ENCODE results near the gene ARHGDIG. TPM values are rescaled to one million over a fixed set of nuclear protein-coding genes. Genes with fewer than 3 reads are reported as not detected.
"Not testable (repeated sequence)": the region's sequence is repeated elsewhere in the genome, so short reads cannot be mapped to it uniquely, and the experiment has no call there.

ARHGDIG gene
- total and polyA plus RNA-seq, 9 of the 15 experiments (the other 6 are each of a cell fraction or from before 2014, with no cell fraction given): 0.36 to 2.5 (median 0.64) TPM; not detected in 2

DNA sequence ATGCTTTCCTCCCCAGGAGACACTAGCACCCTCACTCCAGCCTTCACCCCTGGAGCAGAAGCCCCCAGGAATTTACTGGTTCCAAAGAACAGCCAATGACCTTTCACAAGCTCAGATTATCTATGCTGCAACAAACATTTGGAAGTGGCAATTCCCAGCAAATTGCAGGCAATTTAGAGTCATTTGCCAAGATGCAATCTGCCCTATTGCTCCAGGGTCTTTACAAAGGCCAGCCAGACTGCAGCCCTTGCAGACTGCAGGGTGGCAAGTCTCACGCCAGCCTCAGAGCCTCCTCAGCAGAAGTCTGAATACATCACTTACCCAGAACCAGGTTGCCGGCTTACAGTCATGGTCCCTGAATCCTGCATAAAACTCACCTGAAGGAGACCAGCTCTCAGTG, 50.4 kb downstream of the ARHGDIG start:
- FAIRE-seq: no peak
- in situ Hi-C loops (cut with MboI) (no loop called here), intact Hi-C loops (cut with micrococcal nuclease) (no loop called here)

DNA sequence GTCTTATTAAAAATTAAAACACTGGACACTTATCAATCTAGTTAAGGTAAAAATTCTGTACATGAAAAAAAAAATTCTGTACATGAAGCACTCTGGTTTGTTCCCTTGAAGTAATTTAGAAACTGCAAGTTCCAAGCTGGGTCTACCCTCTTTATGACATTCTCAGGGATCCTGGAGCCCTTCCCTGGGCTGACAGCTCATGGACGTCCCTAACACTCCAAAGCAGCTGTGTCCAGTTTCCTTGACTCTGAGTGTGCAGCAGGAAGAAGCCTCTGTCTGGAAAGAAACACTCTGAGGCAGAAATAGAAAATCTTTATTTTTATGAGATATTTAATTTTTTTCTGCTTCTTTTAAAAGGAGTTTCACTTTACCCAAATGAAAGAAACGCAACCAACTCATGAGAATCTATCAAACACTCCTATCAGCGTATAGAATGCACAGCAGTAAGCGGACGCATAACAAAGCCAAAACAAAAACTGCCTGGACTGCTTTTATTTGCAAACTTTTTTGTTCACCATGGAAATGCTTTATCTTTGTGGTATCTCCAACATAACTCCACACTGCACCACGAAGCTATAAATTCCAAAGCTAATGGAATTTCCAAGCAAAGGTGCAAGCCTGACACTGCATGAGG, 50.9 kb downstream of the ARHGDIG start:
- peaks cover 33% of the 10 kb centered on the region for H4K20me1 ChIP-seq (replicated peaks; ENCODE audit: control insufficient read depth, insufficient read depth, low read length)

More for the DNA sequence above, 50.4 kb downstream of the ARHGDIG start:
- Histone ChIP-seq H3K4me1 (replicated peaks in 1 of 2; ENCODE audit: control insufficient read depth in 2 of 2, insufficient read depth in 2 of 2, low read length in 2 of 2) (peaks cover 26 to 28% of the 10 kb centered on the region in 2 experiments), H3K4me2 (ENCODE audit: insufficient read depth, low read length) (no peak overlapping the region), H3K9me3 (replicated peaks; ENCODE audit: control insufficient read depth, insufficient read depth, low read depth, low read length) (no peaks in the 10 kb centered on the region), H3K36me3 (ENCODE audit: control insufficient read depth, insufficient read depth, low read length) (peaks cover 9% of the 10 kb centered on the region; the same call in 1 of the 3 replicates), H3K9ac (ENCODE audit: insufficient read depth in 1 of 2, low read depth in 2 of 2, low read length in 2 of 2) (no peak overlapping the region), H3K4me3 (no peak overlapping the region), H3K27me3 (ENCODE audit: control insufficient read depth in 2 of 2, insufficient read depth in 2 of 2, low read length in 2 of 2) (no peaks in the 10 kb centered on the region), H2AFZ (ENCODE audit: low read depth, low read length) (no peak overlapping the region), H3K79me2 (ENCODE audit: control insufficient read depth, insufficient read depth, low read length) (peaks cover 90% of the 10 kb centered on the region), H3K9me1 (ENCODE audit: control insufficient read depth, insufficient read depth, low read length) (peaks cover 5% of the 10 kb centered on the region), H3K27ac (ENCODE audit: extremely low read depth, low read depth, low read length) (0 out of 3 replicates have a peak overlapping the region, but pooled peaks have one; percentile 0), H4K20me1 (replicated peaks; ENCODE audit: control insufficient read depth, insufficient read depth, low read length) (peaks cover 34% of the 10 kb centered on the region)
- 89% methylated on average over 2 of the region's 2 CpGs for WGBS (ENCODE audit: insufficient coverage, low coverage, missing lambda C conversion rate)
- ChIA-PET CTCF (ENCODE audit: low intra/inter-chr PET ratio) (no interaction called here), POLR2A (interaction anchor here (0.8 kb wide), 1 partner anchor 10 kb away, joined by 3 read pairs; no protein-coding TSS in a partner anchor)
- BruUV-seq (replicated peaks): no TSS peak
- no peak for ATAC-seq
- TF ChIP-seq ZNF695 (CRISPR knock-in tag; IDR thresholded peaks at IDR 0.05): no peak
- no peak for DNase-seq (ENCODE audit: extremely low read depth in 1 of 4, low spot score in 3 of 4)

More for the DNA sequence above, 50.9 kb downstream of the ARHGDIG start:
- H3K79me2 ChIP-seq (ENCODE audit: control insufficient read depth, insufficient read depth, low read length): peaks cover 92% of the 10 kb centered on the region
- peaks cover 28 to 30% of the 10 kb centered on the region in 2 experiments for H3K4me1 ChIP-seq (replicated peaks in 1 of 2; ENCODE audit: control insufficient read depth in 2 of 2, insufficient read depth in 2 of 2, low read length in 2 of 2)
- H3K27me3 ChIP-seq (ENCODE audit: control insufficient read depth in 2 of 2, insufficient read depth in 2 of 2, low read length in 2 of 2); H3K4me3 ChIP-seq; BruUV-seq (replicated peaks); H3K4me2 ChIP-seq (ENCODE audit: insufficient read depth, low read length); H3K9me1 ChIP-seq (ENCODE audit: control insufficient read depth, insufficient read depth, low read length); H2AFZ ChIP-seq (ENCODE audit: low read depth, low read length); ATAC-seq; CTCF ChIA-PET (ENCODE audit: low intra/inter-chr PET ratio); H3K9me3 ChIP-seq (replicated peaks; ENCODE audit: control insufficient read depth, insufficient read depth, low read depth, low read length); in situ Hi-C loops (cut with MboI); intact Hi-C loops (cut with micrococcal nuclease); DNase-seq (ENCODE audit: extremely low read depth in 1 of 4, low spot score in 3 of 4); H3K36me3 ChIP-seq (ENCODE audit: control insufficient read depth, insufficient read depth, low read length): not testable (repeated sequence)
- WGBS (ENCODE audit: insufficient coverage, low coverage, missing lambda C conversion rate): 68% methylated on average over 5 of the region's 6 CpGs
- POLR2A ChIA-PET: interaction anchor here (0.6 to 0.8 kb wide), 2 partner anchors 9 to 19 kb away, joined by 3 to 5 read pairs; no protein-coding TSS in a partner anchor
- H3K9ac ChIP-seq (ENCODE audit: insufficient read depth in 1 of 2, low read depth in 2 of 2, low read length in 2 of 2): peak overlapping the region in 1 of 2 experiments; percentile 76; a peak in 1 of 4 replicates
- H3K27ac ChIP-seq (ENCODE audit: extremely low read depth, low read depth, low read length): 0 out of 3 replicates have a peak overlapping the region, but pooled peaks have one; percentile 0
- FAIRE-seq: peak; percentile 71

Other genes with a start within 250 kb of the ARHGDIG start
Only the 7 nearest of the 21 such genes appear.
- gene HBQ1, start 100.1 kb upstream of the ARHGDIG start, total RNA-seq (2014; rRNA removed): 190 and 204 TPM in 2 replicates
- gene HBQ1, start 100.1 kb upstream of the ARHGDIG start, total RNA-seq (2014; rRNA removed; fragmentation: Illumina TruSeq; extraction: Trizol): 1.7 and 2.3 TPM in 2 replicates
- gene HBQ1, start 100.1 kb upstream of the ARHGDIG start, total RNA-seq (2015; rRNA removed; fragmentation: Illumina TruSeq; extraction: Trizol): 19.8 and 24.0 TPM in 2 replicates
- gene HBQ1, start 100.1 kb upstream of the ARHGDIG start, total RNA-seq (2021): 89.7 and 102 TPM in 2 replicates
- gene HBQ1, start 100.1 kb upstream of the ARHGDIG start, polyA plus RNA-seq (2011; rRNA removed): 23.1 and 32.6 TPM in 2 replicates
- gene HBQ1, start 100.1 kb upstream of the ARHGDIG start, polyA plus RNA-seq (2014; fragmentation: Illumina TruSeq; extraction: Trizol): 4.8 and 31.2 TPM in 2 replicates
- 10 to 100 TPM; 11.1 to 17.9 TPM for gene HBQ1, start 100.1 kb upstream of the ARHGDIG start, polyA plus RNA-seq (2014; fragmentation: Nextera tagmentation; extraction: Ambion mirVana)
- gene HBQ1, start 100.1 kb upstream of the ARHGDIG start, polyA plus RNA-seq (2014; rRNA removed): 151 and 161 TPM in 2 replicates
- gene LUC7L, start 51.1 kb upstream of the ARHGDIG start, total RNA-seq (2014; rRNA removed): 78.8 and 80.9 TPM in 2 replicates
- 42.2 and 52.6 TPM in 2 replicates for gene LUC7L, start 51.1 kb upstream of the ARHGDIG start, total RNA-seq (2014; rRNA removed; fragmentation: Illumina TruSeq; extraction: Trizol)
- 65.9 and 66.1 TPM in 2 replicates for gene LUC7L, start 51.1 kb upstream of the ARHGDIG start, total RNA-seq (2015; rRNA removed; fragmentation: Illumina TruSeq; extraction: Trizol)
- gene LUC7L, start 51.1 kb upstream of the ARHGDIG start, total RNA-seq (2021): 73.7 and 75.8 TPM in 2 replicates
- gene LUC7L, start 51.1 kb upstream of the ARHGDIG start, polyA plus RNA-seq (2011; rRNA removed): 59.5 and 73.0 TPM in 2 replicates
- gene LUC7L, start 51.1 kb upstream of the ARHGDIG start, polyA plus RNA-seq (2014; fragmentation: Illumina TruSeq; extraction: Trizol): 40.1 and 40.7 TPM in 2 replicates
- gene LUC7L, start 51.1 kb upstream of the ARHGDIG start, polyA plus RNA-seq (2014; fragmentation: Nextera tagmentation; extraction: Ambion mirVana): 1 to 10 TPM; 1.7 to 5.4 TPM
- 93.3 and 106 TPM in 2 replicates for gene LUC7L, start 51.1 kb upstream of the ARHGDIG start, polyA plus RNA-seq (2014; rRNA removed)
- 19.5 and 19.6 TPM in 2 replicates for gene FAM234A, start 45.8 kb upstream of the ARHGDIG start, total RNA-seq (2014; rRNA removed)
- 11.7 and 12.0 TPM in 2 replicates for gene FAM234A, start 45.8 kb upstream of the ARHGDIG start, total RNA-seq (2014; rRNA removed; fragmentation: Illumina TruSeq; extraction: Trizol)
- gene FAM234A, start 45.8 kb upstream of the ARHGDIG start, total RNA-seq (2015; rRNA removed; fragmentation: Illumina TruSeq; extraction: Trizol): 15.0 and 15.3 TPM in 2 replicates
- 46.5 and 47.9 TPM in 2 replicates for gene FAM234A, start 45.8 kb upstream of the ARHGDIG start, total RNA-seq (2021)
- 14.7 and 27.7 TPM in 2 replicates for gene FAM234A, start 45.8 kb upstream of the ARHGDIG start, polyA plus RNA-seq (2011; rRNA removed)
- gene FAM234A, start 45.8 kb upstream of the ARHGDIG start, polyA plus RNA-seq (2014; fragmentation: Illumina TruSeq; extraction: Trizol): 23.6 and 37.8 TPM in 2 replicates
- gene FAM234A, start 45.8 kb upstream of the ARHGDIG start, polyA plus RNA-seq (2014; fragmentation: Nextera tagmentation; extraction: Ambion mirVana): 1 to 10 TPM; 1.0 to 1.6 TPM
- 25.8 and 33.9 TPM in 2 replicates for gene FAM234A, start 45.8 kb upstream of the ARHGDIG start, polyA plus RNA-seq (2014; rRNA removed)
- not detected in 2 replicates for gene RGS11, start 4.6 kb upstream of the ARHGDIG start, total RNA-seq (2014; rRNA removed)
- gene RGS11, start 4.6 kb upstream of the ARHGDIG start, total RNA-seq (2014; rRNA removed; fragmentation: Illumina TruSeq; extraction: Trizol): not detected in 2 replicates
- not detected in 2 replicates for gene RGS11, start 4.6 kb upstream of the ARHGDIG start, total RNA-seq (2015; rRNA removed; fragmentation: Illumina TruSeq; extraction: Trizol)
- gene RGS11, start 4.6 kb upstream of the ARHGDIG start, total RNA-seq (2021): not detected in 2 replicates
- gene RGS11, start 4.6 kb upstream of the ARHGDIG start, polyA plus RNA-seq (2011; rRNA removed): not detected in 2 replicates
- not detected in 2 replicates for gene RGS11, start 4.6 kb upstream of the ARHGDIG start, polyA plus RNA-seq (2014; fragmentation: Illumina TruSeq; extraction: Trizol)
- gene RGS11, start 4.6 kb upstream of the ARHGDIG start, polyA plus RNA-seq (2014; fragmentation: Nextera tagmentation; extraction: Ambion mirVana): not detected
- gene RGS11, start 4.6 kb upstream of the ARHGDIG start, polyA plus RNA-seq (2014; rRNA removed): not detected in 2 replicates
- 0.20 and 0.23 TPM in 2 replicates for gene PDIA2, start 2.6 kb downstream of the ARHGDIG start, total RNA-seq (2014; rRNA removed)
- not detected in 2 replicates for gene PDIA2, start 2.6 kb downstream of the ARHGDIG start, total RNA-seq (2014; rRNA removed; fragmentation: Illumina TruSeq; extraction: Trizol)
- gene PDIA2, start 2.6 kb downstream of the ARHGDIG start, total RNA-seq (2015; rRNA removed; fragmentation: Illumina TruSeq; extraction: Trizol): not detected in 2 replicates
- gene PDIA2, start 2.6 kb downstream of the ARHGDIG start, total RNA-seq (2021): 0.58 and 0.67 TPM in 2 replicates
- gene PDIA2, start 2.6 kb downstream of the ARHGDIG start, polyA plus RNA-seq (2011; rRNA removed): 0.92 and 1.0 TPM in 2 replicates
- 0.13 and 0.19 TPM in 2 replicates for gene PDIA2, start 2.6 kb downstream of the ARHGDIG start, polyA plus RNA-seq (2014; fragmentation: Illumina TruSeq; extraction: Trizol)
- gene PDIA2, start 2.6 kb downstream of the ARHGDIG start, polyA plus RNA-seq (2014; fragmentation: Nextera tagmentation; extraction: Ambion mirVana): not detected
- gene PDIA2, start 2.6 kb downstream of the ARHGDIG start, polyA plus RNA-seq (2014; rRNA removed): 0.18 and 0.23 TPM in 2 replicates
- 53.9 and 65.3 TPM in 2 replicates for gene AXIN1, start 72.1 kb downstream of the ARHGDIG start, total RNA-seq (2014; rRNA removed)
- gene AXIN1, start 72.1 kb downstream of the ARHGDIG start, total RNA-seq (2014; rRNA removed; fragmentation: Illumina TruSeq; extraction: Trizol): 13.1 and 16.0 TPM in 2 replicates
- 28.1 and 28.6 TPM in 2 replicates for gene AXIN1, start 72.1 kb downstream of the ARHGDIG start, total RNA-seq (2015; rRNA removed; fragmentation: Illumina TruSeq; extraction: Trizol)
- 49.9 and 58.0 TPM in 2 replicates for gene AXIN1, start 72.1 kb downstream of the ARHGDIG start, total RNA-seq (2021)
- gene AXIN1, start 72.1 kb downstream of the ARHGDIG start, polyA plus RNA-seq (2011; rRNA removed): 7.4 and 13.0 TPM in 2 replicates
- gene AXIN1, start 72.1 kb downstream of the ARHGDIG start, polyA plus RNA-seq (2014; fragmentation: Illumina TruSeq; extraction: Trizol): 25.9 and 36.3 TPM in 2 replicates
- under 1 TPM; 0.42 to 0.77 TPM for gene AXIN1, start 72.1 kb downstream of the ARHGDIG start, polyA plus RNA-seq (2014; fragmentation: Nextera tagmentation; extraction: Ambion mirVana)
- 36.8 and 40.5 TPM in 2 replicates for gene AXIN1, start 72.1 kb downstream of the ARHGDIG start, polyA plus RNA-seq (2014; rRNA removed)
- gene MRPL28, start 89.9 kb downstream of the ARHGDIG start, total RNA-seq (2014; rRNA removed): 323 and 344 TPM in 2 replicates
- gene MRPL28, start 89.9 kb downstream of the ARHGDIG start, total RNA-seq (2014; rRNA removed; fragmentation: Illumina TruSeq; extraction: Trizol): 54.8 and 63.1 TPM in 2 replicates
- 157 and 167 TPM in 2 replicates for gene MRPL28, start 89.9 kb downstream of the ARHGDIG start, total RNA-seq (2015; rRNA removed; fragmentation: Illumina TruSeq; extraction: Trizol)
- gene MRPL28, start 89.9 kb downstream of the ARHGDIG start, total RNA-seq (2021): 175 and 183 TPM in 2 replicates
- 152 and 181 TPM in 2 replicates for gene MRPL28, start 89.9 kb downstream of the ARHGDIG start, polyA plus RNA-seq (2011; rRNA removed)
- 219 and 232 TPM in 2 replicates for gene MRPL28, start 89.9 kb downstream of the ARHGDIG start, polyA plus RNA-seq (2014; fragmentation: Illumina TruSeq; extraction: Trizol)
- gene MRPL28, start 89.9 kb downstream of the ARHGDIG start, polyA plus RNA-seq (2014; fragmentation: Nextera tagmentation; extraction: Ambion mirVana): 10 to 100 TPM in 1 of 2 experiments, 1 to 10 TPM in 1; 2.5 to 22.9 TPM
- gene MRPL28, start 89.9 kb downstream of the ARHGDIG start, polyA plus RNA-seq (2014; rRNA removed): 306 and 314 TPM in 2 replicates